Right atrium auricular region (tissue), 2 donors: ENCODE measurements around the gene SUPT6H. TPM values are rescaled to one million over a fixed set of nuclear protein-coding genes. Genes with fewer than 3 reads are reported as not detected.

Experiments used
- DNase-seq: peaks from one replicate; pipeline ENCODE4 v3.0.0-alpha.2; 2019; ENCODE audit warnings: low spot score
- H3K27ac ChIP-seq, 2 donors: fragments of 200-600 bp; sonication (generic); 1 replicate in 1 of 2; 2 replicates in 1 of 2; pipeline ENCODE4 v1.5.1; 2016 to 2019
- H3K27me3 ChIP-seq, 2 donors: fragments of 200-600 bp; sonication (generic); one replicate each; pipeline versions ENCODE4 v1.5.1 to v1.6.0; 2017 to 2019
- H3K36me3 ChIP-seq: fragments of 200-600 bp; sonication (generic); one replicate; pipeline ENCODE4 v1.5.1; 2016
- H3K4me1 ChIP-seq, 2 donors: fragments of 200-600 bp; sonication (generic); one replicate each; pipeline versions ENCODE4 v1.5.1 to v1.6.0; 2017 to 2019
- H3K4me3 ChIP-seq, 2 donors: fragments of 200-600 bp; sonication (generic); 1 replicate in 1 of 2; 2 replicates in 1 of 2; pipeline ENCODE4 v1.5.1; 2017 to 2019; ENCODE audit warnings: mild to moderate bottlenecking in 1 of 2, moderate library complexity in 1 of 2
- H3K9me3 ChIP-seq, 2 donors: fragments of 200-600 bp; sonication (generic); one replicate each; pipeline ENCODE4 v1.5.1; 2019
- CTCF ChIP-seq, 2 donors: fragments of 200-600 bp; sonication (generic); IDR thresholded peaks; one replicate each; pipeline ENCODE4 v1.5.1; 2019; ENCODE audit warnings: antibody characterized with exemption in 2 of 2
- total RNA-seq, 2 donors: library from RNA; depleted of rRNA; stranded (reverse); fragments of >200 nt; gene quantifications; one replicate each; pipeline ENCODE4 v1.1.0, GENCODE V29; 2016

Gene SUPT6H
- total RNA-seq, 2 donors from 2014 or later = 28.5 to 45.4 TPM

DNA sequence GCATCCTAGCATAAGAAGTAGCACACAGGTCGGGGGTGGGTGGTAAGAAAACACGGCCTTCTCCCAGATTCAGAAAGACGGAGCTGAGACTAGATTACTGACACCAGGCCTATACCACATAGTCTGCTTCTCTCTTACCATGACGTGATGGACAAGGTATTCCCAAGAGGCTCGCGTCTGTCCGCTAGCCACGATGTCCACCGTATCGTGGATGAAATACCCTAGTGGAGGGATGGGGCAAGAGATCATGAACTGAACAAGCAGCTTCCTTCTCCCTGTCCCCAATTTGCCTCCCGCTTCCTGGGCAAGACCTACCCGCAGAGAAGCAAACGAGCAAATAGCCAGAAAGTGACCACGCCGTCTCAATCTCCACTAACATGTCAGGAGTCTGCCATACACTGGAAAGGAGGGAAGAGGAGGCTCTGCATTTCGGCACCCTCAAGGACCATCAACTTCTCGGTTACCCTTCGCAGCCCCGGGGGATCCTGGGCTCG is 63.2 kb downstream of the SUPT6H start:
- H3K27ac ChIP-seq = peak overlapping the region; percentile 68 to 97
- H3K4me1 ChIP-seq = peaks cover 0 to 51% of the 10 kb centered on the region in 2 donors
- TF ChIP-seq CTCF (IDR thresholded peaks at IDR 0.05) = no peak
- no peak for DNase-seq
- H3K27me3 ChIP-seq = no peaks in the 10 kb centered on the region
- H3K4me3 ChIP-seq = peak overlapping the region; percentile 75 to 82
- H3K36me3 ChIP-seq = peaks cover 40% of the 10 kb centered on the region
- no peaks in the 10 kb centered on the region for H3K9me3 ChIP-seq

DNA sequence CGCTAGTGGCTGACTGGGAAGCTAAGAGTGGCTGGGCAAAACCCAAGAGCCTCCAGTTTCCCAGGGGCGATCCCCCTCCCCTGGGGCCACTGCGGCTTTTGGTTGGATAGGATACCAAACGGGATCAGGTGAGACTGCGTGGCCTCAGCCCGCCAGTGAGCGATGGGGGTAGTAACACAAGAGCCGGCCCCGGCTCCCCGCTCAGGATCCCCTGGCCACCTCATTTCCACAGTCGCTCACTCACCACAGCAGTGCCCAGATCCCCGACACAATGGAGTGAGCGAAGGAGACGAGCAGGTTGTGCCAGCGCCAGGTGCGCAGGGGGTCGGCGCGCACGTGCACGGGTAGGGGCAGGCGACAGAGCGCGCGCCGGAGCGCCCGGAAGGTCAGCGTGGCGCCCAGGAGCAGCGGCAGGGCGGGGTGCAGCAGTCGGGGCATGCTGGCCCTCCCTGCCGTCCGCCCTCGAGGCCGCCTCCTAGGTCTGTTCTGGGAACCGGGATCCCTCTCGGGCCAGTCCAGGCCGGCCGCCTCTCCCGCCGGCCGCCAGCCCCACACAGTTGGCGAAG is 63.7 kb downstream of the SUPT6H start:
- no peak for DNase-seq
- no peaks in the 10 kb centered on the region for H3K27me3 ChIP-seq
- H3K27ac ChIP-seq = peak overlapping the region; percentile 68 to 97
- peaks cover 40% of the 10 kb centered on the region for H3K36me3 ChIP-seq
- H3K4me1 ChIP-seq = peaks cover 0 to 45% of the 10 kb centered on the region in 2 donors
- H3K4me3 ChIP-seq = peak overlapping the region; percentile 75 to 82
- H3K9me3 ChIP-seq = no peaks in the 10 kb centered on the region
- no peak for TF ChIP-seq CTCF (IDR thresholded peaks at IDR 0.05)

- peaks cover 35% of the 10 kb centered on the region for H3K36me3 ChIP-seq
- peaks cover 0 to 41% of the 10 kb centered on the region in 2 donors for H3K4me1 ChIP-seq
- no peaks in the 10 kb centered on the region for H3K27me3 ChIP-seq
- H3K4me3 ChIP-seq = peak within 1 kb of the TSS; percentile 75 to 82
- no peak for TF ChIP-seq CTCF (IDR thresholded peaks at IDR 0.05)
- peak within 1 kb of the TSS; percentile 97 for H3K27ac ChIP-seq
- DNase-seq = peak; percentile 72
- no peaks in the 10 kb centered on the region for H3K9me3 ChIP-seq
Measured at GRCh38 chr17:28726226-28726626, 64.2 kb downstream of the SUPT6H start, which contains the start of gene TLCD1. TSS of gene TLCD1 (minus strand) at chr17:28726233. CDS start at chr17:28726097, 136 bp downstream.

- Histone ChIP-seq H3K36me3 (peaks cover 29% of the 10 kb centered on the region), H3K4me3 (peak overlapping the region; percentile 75 to 82), H3K27ac (peak overlapping the region; percentile 97), H3K9me3 (no peaks in the 10 kb centered on the region), H3K4me1 (peaks cover 0 to 34% of the 10 kb centered on the region in 2 donors), H3K27me3 (no peaks in the 10 kb centered on the region)
- DNase-seq = peak; percentile 90
- TF ChIP-seq CTCF (IDR thresholded peaks at IDR 0.05) = peak; percentile 99 to 100
Measured at GRCh38 chr17:28726627-28727491, 64.9 kb downstream of the SUPT6H start.

GRCh38 chr17:28728364-28729200 is 66.6 kb downstream of the SUPT6H start, which contains the start of gene NEK8:
TSS of gene NEK8 (plus strand) at chr17:28728788. CDS start at chr17:28728814, 26 bp downstream.
- DNase-seq = peak; percentile 97
- Histone ChIP-seq H3K4me1 (peaks cover 0 to 28% of the 10 kb centered on the region in 2 donors), H3K36me3 (peaks cover 12% of the 10 kb centered on the region), H3K27me3 (no peaks in the 10 kb centered on the region), H3K27ac (peak within 1 kb of the TSS; percentile 97), H3K4me3 (peak within 1 kb of the TSS; percentile 75 to 82), H3K9me3 (no peaks in the 10 kb centered on the region)
- no peak for TF ChIP-seq CTCF (IDR thresholded peaks at IDR 0.05)
